HG02798 (cell line): ENCODE measurements around the gene FGF11.
"Not testable (repeated sequence)": the region's sequence is repeated elsewhere in the genome, so short reads cannot be mapped to it uniquely, and the experiment has no call there.

Experiments used
- ATAC-seq: cut with Tn5 transposase; IDR thresholded peaks from one replicate; pipeline ENCODE4 v1.9.1; 2021; ENCODE audit warnings: mild to moderate bottlenecking; ENCODE audit not compliant: unreplicated experiment, poor library complexity

Gene FGF11

DNA sequence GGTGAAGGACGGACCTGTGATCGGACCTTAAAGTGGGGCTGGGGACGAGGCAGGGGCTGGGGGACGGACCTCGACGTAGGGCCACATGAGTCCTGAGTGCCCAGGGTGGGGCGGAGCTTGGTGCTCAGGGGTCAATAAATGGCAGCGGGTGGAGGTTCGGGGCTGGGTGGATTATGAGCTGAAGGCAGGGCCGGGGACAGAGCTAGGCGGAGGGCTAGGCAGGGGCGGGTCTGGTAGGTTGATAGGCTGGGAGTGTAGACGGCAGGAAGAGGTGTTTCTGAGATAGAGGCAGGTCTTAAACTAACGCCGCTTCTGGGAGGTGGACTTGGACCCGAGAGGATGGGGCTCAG, 6.3 kb downstream of the FGF11 start:
- peak; percentile 13 for ATAC-seq

DNA sequence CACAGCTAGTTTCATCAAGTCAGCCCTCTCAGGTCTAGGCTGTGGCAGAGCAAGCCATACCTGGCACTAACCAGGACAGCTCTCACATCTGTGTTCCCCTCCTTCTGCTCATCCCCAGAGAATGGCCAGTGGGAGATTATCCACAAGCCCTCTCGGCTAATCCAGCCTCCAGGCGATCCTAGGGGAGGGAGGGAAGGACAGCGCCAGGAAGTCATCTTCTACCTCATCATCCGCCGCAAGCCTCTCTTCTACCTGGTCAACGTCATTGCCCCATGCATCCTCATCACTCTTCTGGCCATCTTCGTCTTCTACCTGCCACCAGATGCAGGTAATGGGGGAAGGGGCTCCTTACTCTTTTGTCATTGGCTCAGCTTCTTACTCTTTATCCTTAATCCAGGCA, 9.1 kb downstream of the FGF11 start:
- ATAC-seq = no peak

GRCh38 chr17:7459961-7460545, 20.7 kb downstream of the FGF11 start:
- no peak for ATAC-seq

DNA sequence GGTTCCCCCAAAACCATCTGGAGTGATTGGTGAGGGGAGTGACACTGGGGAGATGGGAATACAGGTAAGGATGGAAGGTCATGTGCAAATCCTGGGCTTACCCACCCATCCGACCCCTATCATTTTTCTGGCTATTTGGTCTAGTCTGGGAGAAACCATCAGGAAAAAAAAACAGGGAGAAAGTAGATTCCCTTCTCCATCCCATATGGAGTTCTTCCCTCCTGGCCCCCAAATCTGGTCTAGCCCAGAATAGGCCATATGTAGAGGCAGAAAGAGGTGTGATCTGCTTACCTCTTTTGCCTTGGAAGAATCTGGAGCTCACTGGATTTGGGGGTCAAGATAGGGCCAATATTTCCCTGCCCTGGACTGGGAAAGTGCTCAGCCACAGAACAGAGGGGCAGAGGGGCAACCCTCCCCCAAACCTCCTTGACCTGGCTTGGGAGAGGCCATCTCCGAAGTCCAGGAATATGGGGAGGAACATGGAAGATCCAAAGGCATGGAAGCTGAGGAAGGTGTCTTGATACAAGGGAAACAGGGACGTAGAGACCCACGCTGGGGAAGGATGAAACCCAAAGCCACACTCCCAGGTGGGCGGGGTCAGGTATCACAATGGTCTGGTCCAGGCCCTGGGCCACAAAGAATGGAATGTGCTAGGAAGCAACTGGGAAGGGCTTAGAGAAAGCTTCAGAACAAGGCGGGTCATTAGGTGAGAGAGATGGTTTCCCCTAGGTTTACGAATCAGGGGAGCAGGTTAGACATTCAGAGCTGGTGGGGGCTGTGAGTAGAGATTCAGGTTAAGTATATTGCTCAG, 21.7 kb downstream of the FGF11 start:
- ATAC-seq = no peak

DNA sequence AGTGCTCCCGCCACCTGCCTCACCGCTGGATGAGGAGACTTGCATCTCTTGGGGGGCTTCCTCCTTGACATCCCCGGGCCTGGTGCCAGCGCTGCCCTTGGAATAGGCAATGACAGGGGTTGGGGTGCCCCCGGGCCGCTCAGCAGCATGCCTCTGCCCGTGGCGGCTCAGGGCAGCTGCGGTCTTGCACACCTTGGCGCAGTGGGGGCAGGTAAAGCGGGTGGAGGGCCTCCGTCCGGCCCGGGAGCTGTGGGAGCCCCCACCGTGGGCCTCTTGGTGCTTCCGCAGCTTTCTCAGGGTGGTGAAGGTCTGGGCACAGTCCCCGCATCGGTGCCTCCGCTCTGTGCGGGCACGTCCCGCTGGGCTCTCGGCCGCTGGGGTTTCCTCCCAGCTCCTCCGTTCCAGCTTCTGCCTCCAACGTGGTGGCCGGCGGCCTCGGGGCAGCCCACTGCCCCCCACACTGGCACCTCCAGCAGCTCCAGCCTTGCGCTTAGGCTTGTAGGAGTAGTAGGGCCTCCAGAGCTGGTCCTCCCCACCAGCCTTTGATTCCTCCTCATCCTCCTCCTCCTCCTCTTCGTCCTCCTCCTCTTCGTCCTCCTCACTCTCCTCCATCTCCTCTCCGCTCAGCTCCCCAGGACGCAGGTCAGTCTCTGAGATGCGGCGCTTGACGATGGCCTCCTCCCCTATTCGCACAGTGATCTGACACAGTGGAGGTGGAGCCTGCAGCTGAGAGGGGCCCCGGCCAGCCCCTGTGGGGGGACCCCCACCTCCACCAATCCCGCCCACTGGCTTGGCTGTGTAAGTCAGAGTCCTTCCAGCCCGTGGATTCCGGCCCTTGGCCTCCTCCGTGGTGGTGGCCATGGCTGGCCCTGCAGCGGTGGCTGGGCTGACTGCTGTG, 23.4 kb downstream of the FGF11 start:
- no peak for ATAC-seq

DNA sequence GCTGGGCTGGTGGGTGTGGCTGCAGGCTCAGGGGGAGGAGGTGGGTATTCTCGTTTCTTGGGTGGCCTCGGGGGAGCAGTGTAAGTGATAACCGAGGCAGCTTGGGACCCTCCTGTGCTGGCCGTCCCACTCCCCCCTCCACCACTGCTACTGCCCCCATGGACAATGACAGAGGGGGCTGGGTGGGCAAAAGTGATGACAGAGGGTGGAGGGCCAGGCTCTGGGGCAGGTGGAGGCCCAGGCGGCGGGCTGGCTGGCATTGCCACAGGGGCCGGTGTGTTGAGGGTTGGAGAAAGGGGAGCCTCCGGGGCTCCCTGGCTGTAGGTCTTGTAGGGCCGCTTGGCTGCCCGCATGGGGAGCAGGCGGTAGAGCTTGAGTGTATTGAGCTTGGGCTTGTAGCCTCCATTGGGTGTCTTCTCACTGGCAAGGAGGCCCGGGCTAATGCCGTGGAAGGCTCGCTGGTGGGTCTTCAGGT, 24.1 kb downstream of the FGF11 start:
- ATAC-seq = no peak

GRCh38 chr17:7464081-7464480, 24.8 kb downstream of the FGF11 start:
- ATAC-seq = no peak

DNA sequence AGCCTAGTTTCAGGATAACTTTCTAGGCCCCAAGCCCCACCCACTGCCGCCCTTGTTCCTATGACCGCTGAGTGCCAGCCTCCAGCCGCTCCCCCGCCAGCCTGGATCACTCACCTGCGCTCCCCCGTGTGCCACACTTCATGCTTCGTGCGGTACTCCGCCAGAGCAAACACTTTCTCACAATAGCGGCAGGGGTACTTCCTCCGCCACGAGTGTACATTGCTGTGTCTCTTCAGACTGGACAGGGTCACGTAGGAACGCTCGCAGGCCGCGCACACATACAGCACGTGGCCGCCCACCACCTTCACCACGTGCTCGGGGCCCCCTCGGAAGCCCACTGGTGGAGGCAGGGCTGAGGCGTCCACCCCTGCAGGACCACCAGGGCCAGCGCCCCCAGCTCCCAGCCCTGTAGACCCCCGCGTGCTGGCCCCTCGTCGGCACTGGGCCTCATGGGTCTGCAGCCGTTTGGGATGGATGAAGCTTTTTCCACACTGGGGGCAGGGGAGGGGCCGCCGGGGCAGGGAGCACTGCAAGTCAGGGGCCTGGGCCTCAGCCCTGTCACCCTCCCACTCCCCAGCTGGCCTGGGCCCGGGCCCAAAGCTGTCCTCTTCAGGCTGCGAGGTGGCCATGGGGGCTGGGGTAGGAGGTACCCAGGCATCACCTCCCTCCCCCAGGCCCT, 26.4 kb downstream of the FGF11 start:
- ATAC-seq = no peak

GRCh38 chr17:7466318-7466638, 27.0 kb downstream of the FGF11 start:
- no peak for ATAC-seq

DNA sequence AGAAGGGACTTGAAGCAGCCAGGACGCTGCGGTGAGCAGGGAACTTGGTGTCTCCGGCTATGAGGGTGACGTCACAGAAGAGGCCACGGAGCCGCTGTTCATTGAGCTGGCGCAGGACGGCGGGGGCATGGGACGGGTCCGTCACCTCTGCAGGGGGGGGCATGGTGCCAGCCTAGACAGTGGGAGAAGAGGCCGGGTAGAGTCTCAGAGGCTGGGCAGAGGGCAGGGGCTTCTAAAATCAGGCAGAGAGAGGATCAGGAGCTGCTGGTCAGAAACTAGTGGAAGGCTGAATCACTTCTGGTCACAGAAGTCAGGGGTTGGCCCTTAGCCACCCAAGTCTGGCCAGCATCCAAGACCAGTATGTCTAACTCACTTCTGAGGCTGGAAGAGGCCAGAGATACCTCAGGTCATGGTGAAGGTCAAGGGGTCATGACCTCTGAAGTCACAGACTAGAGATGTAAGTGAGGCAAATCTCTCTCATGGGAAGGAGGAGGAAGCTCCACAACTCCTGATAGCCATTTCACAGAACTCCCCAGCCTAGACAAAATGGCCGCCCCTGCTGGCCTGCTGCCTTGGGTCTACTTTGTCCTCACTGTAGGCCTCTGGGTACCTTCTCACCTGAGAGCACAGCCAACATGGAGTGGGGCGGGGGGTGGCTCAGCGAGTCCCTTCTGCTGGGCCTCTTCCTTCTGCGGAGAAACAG, 27.5 kb downstream of the FGF11 start:
- ATAC-seq = no peak

DNA sequence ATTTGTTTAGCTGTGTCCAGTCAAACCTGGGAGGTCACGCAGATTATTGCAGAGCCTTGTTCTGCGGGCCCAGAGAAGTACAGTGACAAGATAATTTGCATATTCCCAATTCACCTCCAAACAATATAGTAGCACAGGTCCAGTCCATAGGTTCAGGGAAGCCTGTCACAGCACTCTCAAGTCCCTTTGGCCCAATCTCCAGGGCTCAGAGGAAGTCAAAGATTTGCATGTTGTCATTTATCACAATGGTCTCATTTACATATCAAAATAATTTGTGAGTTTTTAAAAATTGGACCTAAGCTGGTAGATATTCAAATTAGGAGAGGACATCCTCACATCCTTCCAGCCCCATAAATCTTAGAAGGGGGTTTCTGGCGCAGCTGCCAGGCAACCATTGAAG, 28.2 kb downstream of the FGF11 start:
- ATAC-seq = no peak

GRCh38 chr17:7468290-7468689, 29.0 kb downstream of the FGF11 start:
- no peak for ATAC-seq

- ATAC-seq = no peak
Observed at GRCh38 chr17:7468804-7469389, 29.6 kb downstream of the FGF11 start.

DNA sequence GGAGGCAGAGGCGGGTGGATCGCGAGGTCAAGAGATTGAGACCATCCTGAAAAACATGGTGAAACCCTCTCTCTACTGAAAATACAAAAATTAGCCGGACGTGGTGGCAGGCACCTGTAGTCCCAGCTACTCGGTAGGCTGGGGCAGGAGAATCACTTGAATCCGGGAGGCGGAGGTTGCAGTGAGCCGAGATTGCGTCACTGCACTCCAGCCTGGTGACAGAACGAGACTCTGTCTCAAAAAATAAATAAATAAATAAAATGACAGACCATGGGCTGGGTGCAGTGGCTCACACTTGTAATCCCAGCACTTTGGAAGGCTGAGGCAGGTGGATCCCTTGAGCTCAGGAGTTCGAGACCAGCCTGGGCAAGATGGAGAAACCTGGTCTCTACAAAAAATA, 30.5 kb downstream of the FGF11 start:
- not testable (repeated sequence) for ATAC-seq

DNA sequence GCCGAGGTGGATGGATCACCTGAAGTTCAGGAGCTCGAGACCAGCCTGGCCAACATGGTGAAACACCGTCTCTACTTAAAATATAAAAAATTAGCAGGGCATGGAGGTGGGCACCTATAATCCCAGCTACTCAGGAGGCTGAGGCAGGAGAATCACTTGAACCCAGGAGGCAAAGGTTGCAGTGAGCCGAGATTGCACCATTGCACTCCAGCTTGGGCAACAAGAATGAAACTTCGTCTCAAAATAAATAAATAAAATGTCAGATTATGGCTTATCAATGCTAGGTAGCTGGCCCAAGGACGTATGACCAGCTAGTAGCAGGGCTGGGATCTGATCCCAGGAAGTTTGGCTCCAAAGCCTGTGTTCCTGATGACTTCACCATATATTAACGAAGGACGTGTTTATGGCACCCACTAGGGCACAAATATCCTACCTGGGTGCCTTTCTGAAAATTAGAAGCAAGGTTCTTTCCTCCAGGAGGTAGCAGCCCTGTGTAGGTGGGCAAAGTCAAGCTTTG, 31.2 kb downstream of the FGF11 start:
- not testable (repeated sequence) for ATAC-seq

GRCh38 chr17:7471729-7472128, 32.4 kb downstream of the FGF11 start:
- no peak for ATAC-seq

DNA sequence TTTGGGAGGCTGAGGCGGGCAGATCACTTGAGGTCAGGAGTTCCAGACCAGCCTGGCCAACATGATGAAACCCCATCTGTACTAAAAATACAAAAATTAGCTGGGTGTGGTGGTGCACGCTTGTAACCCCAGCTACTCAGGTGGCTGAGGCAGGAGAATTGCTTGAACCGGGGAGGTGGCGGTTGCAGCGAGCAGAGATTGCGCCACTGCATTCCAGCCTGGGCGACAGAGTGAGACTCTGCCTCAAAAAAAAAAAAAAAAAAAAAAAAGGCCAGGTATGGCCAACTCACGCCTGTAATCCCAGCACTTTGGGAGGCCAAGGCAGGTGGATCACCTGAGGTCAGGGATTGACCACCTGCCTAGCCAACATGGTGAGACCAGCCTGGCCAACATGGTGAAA, 35.5 kb downstream of the FGF11 start:
- not testable (repeated sequence) for ATAC-seq

DNA sequence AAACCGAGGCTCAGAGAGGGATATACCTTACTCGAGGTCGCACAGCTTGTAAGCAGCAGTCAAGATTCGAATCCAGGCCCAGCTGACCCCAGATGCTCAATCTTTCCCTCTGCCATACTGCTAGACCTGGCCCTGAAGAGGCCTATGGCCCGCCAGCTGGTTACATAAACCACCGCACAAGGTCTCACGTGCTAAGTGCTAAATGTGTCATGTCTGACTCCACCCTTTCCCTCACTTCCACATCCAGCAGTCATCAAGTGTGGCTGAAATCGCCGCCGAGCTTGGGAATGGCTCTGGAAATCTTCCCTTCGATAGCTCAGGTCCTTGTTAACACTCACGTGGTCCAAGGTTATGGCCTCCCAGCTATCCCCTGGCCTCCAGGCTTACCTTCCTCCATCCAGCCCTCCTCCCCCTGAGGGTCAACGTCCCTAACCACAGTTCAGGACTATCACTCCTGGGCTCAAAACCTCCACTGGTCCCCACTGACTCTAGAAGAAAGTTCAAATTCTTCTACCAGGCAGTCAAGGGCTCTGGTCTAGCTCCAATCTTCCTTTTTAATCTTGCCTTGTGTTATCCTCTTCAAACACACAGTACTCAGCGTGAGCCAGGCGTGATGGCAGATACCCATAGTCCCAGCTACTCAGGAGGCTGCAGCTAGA, 36.6 kb downstream of the FGF11 start:
- ATAC-seq = no peak

GRCh38 chr17:7476494-7476893, 37.2 kb downstream of the FGF11 start:
- no peak for ATAC-seq
